Tibial nerve (tissue), 4 donors: ENCODE data around the gene COL4A2. TPM values are rescaled to one million over a fixed set of nuclear protein-coding genes. Genes with fewer than 3 reads are reported as not detected.

Experiments used
- DNase-seq, 2 donors: peaks; one replicate each; pipeline ENCODE4 v3.0.0-alpha.2; 2019; ENCODE audit warnings: low spot score in 2 of 2
- H3K27ac ChIP-seq, 4 donors: fragments of 200-600 bp; sonication (generic) in 3 of 4; one replicate each; pipeline ENCODE4 v1.5.1; 2017 to 2019; ENCODE audit warnings: mild to moderate bottlenecking in 1 of 4
- H3K27me3 ChIP-seq, 2 donors: fragments of 200-600 bp; sonication (generic) in 1 of 2; one replicate each; pipeline versions ENCODE4 v1.5.1 to v1.6.0; 2017 to 2019
- H3K36me3 ChIP-seq, 3 donors: fragments of 200-600 bp; sonication (generic); one replicate each; pipeline ENCODE4 v1.5.1; 2018 to 2019
- H3K4me1 ChIP-seq, 4 donors: fragments of 200-600 bp; sonication (generic) in 3 of 4; one replicate each; pipeline ENCODE4 v1.5.1; 2017 to 2019
- H3K4me3 ChIP-seq, 4 donors: fragments of 200-600 bp; sonication (generic) in 3 of 4; one replicate each; pipeline ENCODE4 v1.5.1; 2017 to 2019; ENCODE audit warnings: mild to moderate bottlenecking in 1 of 4, moderate library complexity in 1 of 4
- H3K9me3 ChIP-seq, 4 donors: fragments of 200-600 bp; sonication (generic) in 3 of 4; one replicate each; pipeline ENCODE4 v1.5.1; 2017 to 2019
- CTCF ChIP-seq, 5 experiments: fragments of 200-600 bp in 3 of 5; fragments of 450-650 bp in 2 of 5; sonication (generic) in 3 of 5; IDR thresholded peaks; one replicate each; pipeline ENCODE4 v1.5.1; 2016 to 2019; ENCODE audit warnings: antibody characterized with exemption in 5 of 5, mild to moderate bottlenecking in 3 of 5, moderate library complexity in 2 of 5
- EP300 ChIP-seq, 2 donors: sonication (generic); formaldehyde crosslinking; IDR thresholded peaks; one replicate each; pipeline ENCODE4 v1.6.1; 2017; ENCODE audit warnings: antibody characterized with exemption in 2 of 2, mild to moderate bottlenecking in 1 of 2
- POLR2A ChIP-seq, 2 donors: fragments of 450-650 bp; IDR thresholded peaks; one replicate each; pipeline ENCODE4 v1.6.1; 2017; ENCODE audit warnings: antibody characterized with exemption in 2 of 2, mild to moderate bottlenecking in 2 of 2, moderate library complexity in 2 of 2
- WGBS, 2 donors: methylation state at CpG; one replicate each; pipeline ENCODE4 v1.1.5; 2018; 5-methylcytosine and 5-hydroxymethylcytosine counted together
- total RNA-seq, 4 donors: library from RNA; depleted of rRNA; stranded (reverse); fragments of >200 nt; gene quantifications; one replicate each; pipeline ENCODE4 v1.1.0, GENCODE V29; 2016

The COL4A2 gene
- total RNA-seq, 4 donors from 2014 or later = 576 to 821 (median 658) TPM

GRCh38 chr13:110263888-110264287 lies 43.2 kb upstream of the COL4A2 start:
- Histone ChIP-seq H3K9me3 (no peaks in the 10 kb centered on the region), H3K27me3 (no peaks in the 10 kb centered on the region), H3K36me3 (peaks cover 0 to 4% (median 0%) of the 10 kb centered on the region in 3 donors), H3K4me3 (no peak overlapping the region), H3K27ac (peak overlapping the region; percentile 7 to 78 (median 58)), H3K4me1 (peaks cover 0 to 92% (median 53%) of the 10 kb centered on the region in 4 donors)
- DNase-seq = no peak
- 25 to 40% methylated on average over 5 of the region's 5 CpGs for WGBS, 2 donors
- TF ChIP-seq CTCF (IDR thresholded peaks at IDR 0.05) = no peak
- TF ChIP-seq POLR2A (IDR thresholded peaks at IDR 0.05) = no peak
- TF ChIP-seq EP300 (IDR thresholded peaks at IDR 0.05) = peak in 1 of 2 donors; percentile 61

- TF ChIP-seq EP300 (IDR thresholded peaks at IDR 0.05) (no peak), POLR2A (IDR thresholded peaks at IDR 0.05) (no peak), CTCF (IDR thresholded peaks at IDR 0.05) (no peak)
- Histone ChIP-seq H3K27ac (peak overlapping the region in 3 of 4 donors; percentile 47 to 78 (median 70)), H3K27me3 (no peaks in the 10 kb centered on the region), H3K36me3 (peaks cover 0 to 4% (median 0%) of the 10 kb centered on the region in 3 donors), H3K4me1 (peaks cover 0 to 92% (median 51%) of the 10 kb centered on the region in 4 donors), H3K9me3 (no peaks in the 10 kb centered on the region), H3K4me3 (no peak overlapping the region)
- no peak for DNase-seq
- WGBS, 2 donors = 74 to 79% methylated on average over 12 of the region's 12 CpGs
These were observed 42.3 kb upstream of the COL4A2 start for GRCh38 chr13:110264685-110265275.

- DNase-seq = no peak
- Histone ChIP-seq H3K9me3 (no peaks in the 10 kb centered on the region), H3K4me1 (peaks cover 0 to 92% (median 52%) of the 10 kb centered on the region in 4 donors), H3K27me3 (no peaks in the 10 kb centered on the region), H3K36me3 (peaks cover 0 to 4% (median 0%) of the 10 kb centered on the region in 3 donors), H3K4me3 (no peak overlapping the region), H3K27ac (peak overlapping the region in 3 of 4 donors; percentile 37 to 78 (median 70))
- TF ChIP-seq CTCF (IDR thresholded peaks at IDR 0.05) (no peak), EP300 (IDR thresholded peaks at IDR 0.05) (peak in 1 of 2 donors; percentile 53)
- WGBS, 2 donors = 63 to 70% methylated on average over 6 of the region's 6 CpGs
These were observed 41.8 kb upstream of the COL4A2 start for GRCh38 chr13:110265341-110265681.

- H3K4me1 ChIP-seq = peaks cover 0 to 98% (median 52%) of the 10 kb centered on the region in 4 donors
- H3K27me3 ChIP-seq = no peaks in the 10 kb centered on the region
- H3K9me3 ChIP-seq = no peaks in the 10 kb centered on the region
- peak overlapping the region in 1 of 4 donors; percentile 26 for H3K4me3 ChIP-seq
- DNase-seq = no peak
- TF ChIP-seq POLR2A (IDR thresholded peaks at IDR 0.05) (no peak), EP300 (IDR thresholded peaks at IDR 0.05) (peak in 1 of 2 donors; percentile 49), CTCF (IDR thresholded peaks at IDR 0.05) (no peak)
- WGBS, 2 donors = 36 to 48% methylated on average over 34 to 38 of the region's 38 CpGs
- peaks cover 0 to 4% (median 0%) of the 10 kb centered on the region in 3 donors for H3K36me3 ChIP-seq
- peak overlapping the region in 3 of 4 donors; percentile 37 to 78 (median 70) for H3K27ac ChIP-seq
These were observed 41.2 kb upstream of the COL4A2 start for GRCh38 chr13:110265682-110266430.

- Histone ChIP-seq H3K9me3 (no peaks in the 10 kb centered on the region), H3K4me1 (peaks cover 0 to 98% (median 50%) of the 10 kb centered on the region in 4 donors), H3K27ac (peak overlapping the region in 3 of 4 donors; percentile 37 to 78 (median 70)), H3K4me3 (peak overlapping the region in 1 of 4 donors; percentile 26), H3K36me3 (peaks cover 0 to 4% (median 0%) of the 10 kb centered on the region in 3 donors), H3K27me3 (no peaks in the 10 kb centered on the region)
- WGBS, 2 donors = 43 to 48% methylated on average over 8 of the region's 8 CpGs
- no peak for DNase-seq
- TF ChIP-seq CTCF (IDR thresholded peaks at IDR 0.05) (no peak), EP300 (IDR thresholded peaks at IDR 0.05) (no peak), POLR2A (IDR thresholded peaks at IDR 0.05) (no peak)
These were observed 40.7 kb upstream of the COL4A2 start for GRCh38 chr13:110266431-110266809.
